Erythroblast (primary cell): Measurements from ENCODE around the gene CELSR2.

Experiments used
- DNase-seq, 2 experiments: peaks; one replicate each; lab custom pipeline; 2025; lab: John Stamatoyannopoulos, UW
- GATA1 ChIP-seq: IDR thresholded peaks from 2 replicates; pipeline ENCODE4 v1.6.1; 2011; ENCODE audit warnings: low read depth, mild to moderate bottlenecking, control low read depth, low read length, moderate library complexity
- POLR2A ChIP-seq: IDR thresholded peaks from 2 replicates; pipeline ENCODE4 v1.6.1; 2011; ENCODE audit warnings: mild to moderate bottlenecking, low read length

The CELSR2 gene

GRCh38 chr1:109239409-109240068, 9.8 kb upstream of the CELSR2 start:
- TF ChIP-seq POLR2A: no peak
- no peak for TF ChIP-seq GATA1
- peak; percentile 45 to 47 for DNase-seq

- TF ChIP-seq POLR2A (no peak), GATA1 (no peak)
These were observed 8.9 kb upstream of the CELSR2 start for GRCh38 chr1:109240158-109241152.

GRCh38 chr1:109241344-109241743, 8.0 kb upstream of the CELSR2 start:
- TF ChIP-seq GATA1 (no peak), POLR2A (no peak)
- peak; percentile 17 to 26 for DNase-seq

More at GRCh38 chr1:109240158-109241152, 8.9 kb upstream of the CELSR2 start:
- DNase-seq: peak; percentile 14 to 23

- no peak for DNase-seq
- TF ChIP-seq POLR2A (no peak), GATA1 (no peak)
These were observed 7.4 kb upstream of the CELSR2 start for GRCh38 chr1:109241841-109242345.

GRCh38 chr1:109242387-109242786, 7.0 kb upstream of the CELSR2 start:
- no peak for DNase-seq
- TF ChIP-seq GATA1 (no peak), POLR2A (no peak)

GRCh38 chr1:109243221-109243620, 6.1 kb upstream of the CELSR2 start:
- DNase-seq: no peak
- no peak for TF ChIP-seq POLR2A
- TF ChIP-seq GATA1: no peak

- no peak for DNase-seq
- TF ChIP-seq POLR2A (no peak), GATA1 (no peak)
These were observed 5.3 kb upstream of the CELSR2 start for GRCh38 chr1:109243860-109244552.

- no peak for DNase-seq
- TF ChIP-seq POLR2A: no peak
- TF ChIP-seq GATA1: no peak
These were observed 3.2 kb upstream of the CELSR2 start for GRCh38 chr1:109246141-109246551.

GRCh38 chr1:109247401-109248365, 1.7 kb upstream of the CELSR2 start:
- TF ChIP-seq POLR2A: no peak
- TF ChIP-seq GATA1: no peak
- no peak for DNase-seq

- DNase-seq: no peak
- TF ChIP-seq GATA1 (no peak), POLR2A (no peak)
These were observed 919 bp upstream of the CELSR2 start for GRCh38 chr1:109248444-109248796.

- no peak for TF ChIP-seq GATA1
- no peak for TF ChIP-seq POLR2A
- peak in 1 of 2 experiments; percentile 38 for DNase-seq
These were observed 489 bp downstream of the CELSR2 start for GRCh38 chr1:109249654-109250401.
